Stimulated activated naive CD8-positive, alpha-beta T cell treated with anti-CD3 and anti-CD28 coated beads, Interleukin-15, Interleukin-2, amounts not matched to agents 100 ng/mL and 50 ng/mL, for 24 hours (primary cell): ENCODE measurements around the gene RYR3.
"Not testable (repeated sequence)": the region's sequence is repeated elsewhere in the genome, so short reads cannot be mapped to it uniquely, and the experiment has no call there.

Experiments
- H3K27ac Mint-ChIP-seq: one replicate; pipeline ENCODE4 v1.8.0; 2021; ENCODE audit warnings: mild to moderate bottlenecking, mixed read lengths
- H3K27me3 Mint-ChIP-seq: one replicate; pipeline ENCODE4 v1.8.0; 2021; ENCODE audit warnings: mixed read lengths
- H3K36me3 Mint-ChIP-seq: one replicate; pipeline ENCODE4 v1.8.0; 2021; ENCODE audit warnings: low read depth, mixed read lengths
- H3K4me1 Mint-ChIP-seq: one replicate; pipeline ENCODE4 v1.8.0; 2021; ENCODE audit warnings: low read depth, mixed read lengths
- H3K4me3 Mint-ChIP-seq: one replicate; pipeline ENCODE4 v1.8.0; 2021; ENCODE audit warnings: mild to moderate bottlenecking, mixed read lengths
- H3K9me3 Mint-ChIP-seq: one replicate; pipeline ENCODE4 v1.8.0; 2021; ENCODE audit warnings: mixed read lengths

RYR3 gene

GRCh38 chr15:33567652-33568051 is 256.9 kb downstream of the RYR3 start:
- Mint-ChIP-seq H3K4me1 (no peaks in the 10 kb centered on the region), H3K9me3 (peaks cover 4% of the 10 kb centered on the region), H3K27ac (no peak overlapping the region), H3K27me3 (peaks cover 11% of the 10 kb centered on the region), H3K36me3 (no peaks in the 10 kb centered on the region), H3K4me3 (no peak overlapping the region)

- no peak overlapping the region for H3K4me3 Mint-ChIP-seq
- H3K36me3 Mint-ChIP-seq = no peaks in the 10 kb centered on the region
- H3K27ac Mint-ChIP-seq = no peak overlapping the region
- H3K27me3 Mint-ChIP-seq = peaks cover 15% of the 10 kb centered on the region
- H3K9me3 Mint-ChIP-seq = peaks cover 4% of the 10 kb centered on the region
- no peaks in the 10 kb centered on the region for H3K4me1 Mint-ChIP-seq
Observed at GRCh38 chr15:33569036-33569435, 258.3 kb downstream of the RYR3 start.

GRCh38 chr15:33577911-33578310 is 267.1 kb downstream of the RYR3 start:
- not testable (repeated sequence) for H3K4me3 Mint-ChIP-seq, H3K27ac Mint-ChIP-seq, H3K36me3 Mint-ChIP-seq, H3K9me3 Mint-ChIP-seq, H3K4me1 Mint-ChIP-seq
- peaks cover 19% of the 10 kb centered on the region for H3K27me3 Mint-ChIP-seq

GRCh38 chr15:33580526-33580925 is 269.8 kb downstream of the RYR3 start:
- Mint-ChIP-seq H3K36me3 (no peaks in the 10 kb centered on the region), H3K27ac (no peak overlapping the region), H3K4me3 (no peak overlapping the region), H3K27me3 (peaks cover 9% of the 10 kb centered on the region), H3K9me3 (no peaks in the 10 kb centered on the region), H3K4me1 (no peaks in the 10 kb centered on the region)

- H3K27me3 Mint-ChIP-seq = peaks cover 9% of the 10 kb centered on the region
- H3K36me3 Mint-ChIP-seq = no peaks in the 10 kb centered on the region
- H3K27ac Mint-ChIP-seq = no peak overlapping the region
- H3K9me3 Mint-ChIP-seq = no peaks in the 10 kb centered on the region
- no peaks in the 10 kb centered on the region for H3K4me1 Mint-ChIP-seq
- H3K4me3 Mint-ChIP-seq = no peak overlapping the region
Observed at GRCh38 chr15:33581032-33581431, 270.3 kb downstream of the RYR3 start.

GRCh38 chr15:33584797-33585196 is 274.0 kb downstream of the RYR3 start:
- H3K27ac Mint-ChIP-seq = no peak overlapping the region
- H3K4me1 Mint-ChIP-seq = no peaks in the 10 kb centered on the region
- H3K27me3 Mint-ChIP-seq = peaks cover 7% of the 10 kb centered on the region
- H3K9me3 Mint-ChIP-seq = no peaks in the 10 kb centered on the region
- no peaks in the 10 kb centered on the region for H3K36me3 Mint-ChIP-seq
- no peak overlapping the region for H3K4me3 Mint-ChIP-seq

GRCh38 chr15:33586786-33587697 is 276.3 kb downstream of the RYR3 start:
- no peaks in the 10 kb centered on the region for H3K9me3 Mint-ChIP-seq
- no peaks in the 10 kb centered on the region for H3K4me1 Mint-ChIP-seq
- H3K4me3 Mint-ChIP-seq = no peak overlapping the region
- no peaks in the 10 kb centered on the region for H3K36me3 Mint-ChIP-seq
- peaks cover 13% of the 10 kb centered on the region for H3K27me3 Mint-ChIP-seq
- H3K27ac Mint-ChIP-seq = no peak overlapping the region

- H3K27me3 Mint-ChIP-seq = peaks cover 19% of the 10 kb centered on the region
- no peak overlapping the region for H3K27ac Mint-ChIP-seq
- no peaks in the 10 kb centered on the region for H3K36me3 Mint-ChIP-seq
- H3K9me3 Mint-ChIP-seq = no peaks in the 10 kb centered on the region
- H3K4me3 Mint-ChIP-seq = no peak overlapping the region
- no peaks in the 10 kb centered on the region for H3K4me1 Mint-ChIP-seq
Observed at GRCh38 chr15:33587773-33588172, 277.0 kb downstream of the RYR3 start.

GRCh38 chr15:33592864-33593263 is 282.1 kb downstream of the RYR3 start:
- Mint-ChIP-seq H3K36me3 (no peaks in the 10 kb centered on the region), H3K27me3 (peaks cover 14% of the 10 kb centered on the region), H3K9me3 (no peaks in the 10 kb centered on the region), H3K4me1 (no peaks in the 10 kb centered on the region), H3K4me3 (no peak overlapping the region), H3K27ac (no peak overlapping the region)

GRCh38 chr15:33598382-33598781 is 287.6 kb downstream of the RYR3 start:
- H3K4me1 Mint-ChIP-seq, H3K27me3 Mint-ChIP-seq, H3K36me3 Mint-ChIP-seq, H3K27ac Mint-ChIP-seq, H3K4me3 Mint-ChIP-seq, H3K9me3 Mint-ChIP-seq: not testable (repeated sequence)

- no peaks in the 10 kb centered on the region for H3K9me3 Mint-ChIP-seq
- no peak overlapping the region for H3K27ac Mint-ChIP-seq
- no peaks in the 10 kb centered on the region for H3K36me3 Mint-ChIP-seq
- no peak overlapping the region for H3K4me3 Mint-ChIP-seq
- H3K27me3 Mint-ChIP-seq = no peaks in the 10 kb centered on the region
- no peaks in the 10 kb centered on the region for H3K4me1 Mint-ChIP-seq
Observed at GRCh38 chr15:33600212-33600611, 289.4 kb downstream of the RYR3 start.

- Mint-ChIP-seq H3K36me3 (no peaks in the 10 kb centered on the region), H3K27ac (no peak overlapping the region), H3K4me3 (no peak overlapping the region), H3K27me3 (no peaks in the 10 kb centered on the region), H3K9me3 (no peaks in the 10 kb centered on the region), H3K4me1 (no peaks in the 10 kb centered on the region)
Observed at GRCh38 chr15:33601461-33601860, 290.7 kb downstream of the RYR3 start.

- Mint-ChIP-seq H3K36me3 (no peaks in the 10 kb centered on the region), H3K27me3 (peaks cover 4% of the 10 kb centered on the region), H3K9me3 (no peaks in the 10 kb centered on the region), H3K4me3 (no peak overlapping the region), H3K27ac (no peak overlapping the region), H3K4me1 (no peaks in the 10 kb centered on the region)
Observed at GRCh38 chr15:33608714-33609113, 297.9 kb downstream of the RYR3 start.

GRCh38 chr15:33612721-33613304 is 302.0 kb downstream of the RYR3 start:
- Mint-ChIP-seq H3K36me3 (no peaks in the 10 kb centered on the region), H3K27ac (no peak overlapping the region), H3K4me3 (no peak overlapping the region), H3K9me3 (no peaks in the 10 kb centered on the region), H3K4me1 (no peaks in the 10 kb centered on the region), H3K27me3 (peaks cover 7% of the 10 kb centered on the region)

GRCh38 chr15:33616475-33616874 is 305.7 kb downstream of the RYR3 start:
- H3K27me3 Mint-ChIP-seq = peaks cover 12% of the 10 kb centered on the region

GRCh38 chr15:33618350-33618749 is 307.6 kb downstream of the RYR3 start:
- Mint-ChIP-seq H3K4me1 (no peaks in the 10 kb centered on the region), H3K36me3 (no peaks in the 10 kb centered on the region), H3K27ac (no peak overlapping the region), H3K4me3 (no peak overlapping the region), H3K9me3 (no peaks in the 10 kb centered on the region), H3K27me3 (peaks cover 21% of the 10 kb centered on the region)

More at GRCh38 chr15:33616475-33616874, 305.7 kb downstream of the RYR3 start:
- Mint-ChIP-seq H3K4me3 (no peak overlapping the region), H3K27ac (no peak overlapping the region), H3K4me1 (no peaks in the 10 kb centered on the region), H3K36me3 (no peaks in the 10 kb centered on the region), H3K9me3 (no peaks in the 10 kb centered on the region)
